Neutrophil (primary cell): ENCODE results near the gene TRIM24.
"Not testable (repeated sequence)": the region's sequence is repeated elsewhere in the genome, so short reads cannot be mapped to it uniquely, and the experiment has no call there.

Experiments
- H3K27ac ChIP-seq: fragments of 200-600 bp; sonication (generic); 2 replicates; pipeline ENCODE4 v1.5.1; 2016; ENCODE audit warnings: mild to moderate bottlenecking, moderate library complexity
- H3K27me3 ChIP-seq: fragments of 200-600 bp; sonication (generic); 2 replicates; pipeline ENCODE4 v1.6.0; 2016; ENCODE audit warnings: mild to moderate bottlenecking
- H3K36me3 ChIP-seq: fragments of 200-600 bp; sonication (generic); 2 replicates; pipeline ENCODE4 v1.5.1; 2017
- H3K4me1 ChIP-seq, 2 experiments: fragments of 200-600 bp in 1 of 2; sonication (generic) in 1 of 2; 1 replicate in 1 of 2; 2 replicates in 1 of 2; pipeline versions ENCODE4 v1.5.1 to v1.6.1; 2013 to 2016; ENCODE audit warnings: low read depth in 1 of 2, low read length in 1 of 2, mild to moderate bottlenecking in 1 of 2, moderate library complexity in 1 of 2; ENCODE audit not compliant: control insufficient read depth in 1 of 2, insufficient read depth in 1 of 2
- H3K4me3 ChIP-seq, 2 experiments: fragments of 200-600 bp in 1 of 2; sonication (generic) in 1 of 2; 1 replicate in 1 of 2; 2 replicates in 1 of 2; pipeline ENCODE4 v1.5.1; 2013 to 2016; ENCODE audit warnings: low read depth in 1 of 2, low read length in 1 of 2, mild to moderate bottlenecking in 1 of 2, moderate library complexity in 1 of 2
- H3K9me3 ChIP-seq: fragments of 200-600 bp; sonication (generic); 2 replicates; pipeline ENCODE4 v1.5.1; 2016
- TF ChIP-seq, protein P1 (sequence below): fragments of 200-600 bp; sonication (generic); IDR thresholded peaks from 2 replicates; pipeline ENCODE4 v1.5.1; 2016; ENCODE audit warnings: antibody characterized with exemption

Gene TRIM24

DNA sequence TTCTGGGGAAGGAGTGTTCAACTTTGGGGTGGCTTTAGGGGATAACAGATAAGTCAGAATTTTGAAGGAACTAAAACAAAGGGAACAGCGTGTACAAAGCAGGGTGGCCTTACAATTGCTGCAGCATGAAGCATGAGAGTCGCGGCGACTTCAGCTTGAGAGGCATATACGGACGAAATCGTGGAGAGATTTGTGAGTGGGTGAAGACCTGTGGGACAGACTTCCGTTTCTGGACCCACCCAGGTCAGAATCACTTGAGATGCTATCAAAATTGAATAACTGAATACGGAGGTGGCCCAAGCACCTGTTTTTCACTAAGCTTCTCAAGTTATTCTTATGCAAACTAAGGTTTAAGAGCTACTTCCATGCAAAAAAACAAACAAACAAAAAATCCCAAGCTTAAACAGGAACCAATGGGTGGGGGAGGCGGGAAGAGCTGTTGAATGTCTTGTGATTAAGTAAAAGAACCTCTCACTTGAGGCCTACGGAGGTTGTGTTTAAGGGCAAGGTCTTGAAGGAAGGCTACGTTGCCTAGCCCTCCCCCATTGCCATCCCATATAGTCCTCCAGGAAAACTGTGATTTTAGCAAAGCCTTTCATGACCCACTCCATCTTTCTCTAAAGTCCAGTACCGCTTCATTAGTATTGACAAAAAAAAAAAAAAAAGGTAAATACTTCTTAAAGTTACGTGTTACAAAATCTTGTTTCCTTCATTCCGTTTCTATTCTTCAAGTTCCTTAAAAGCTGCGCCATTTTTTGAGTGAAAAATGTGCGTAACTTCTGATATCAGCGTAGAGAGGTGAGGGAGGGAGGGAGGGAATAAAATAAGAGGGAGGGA lies 1.3 kb upstream of the TRIM24 start:
- Histone ChIP-seq H3K36me3 (no peaks in the 10 kb centered on the region), H3K27me3 (no peaks in the 10 kb centered on the region)

DNA sequence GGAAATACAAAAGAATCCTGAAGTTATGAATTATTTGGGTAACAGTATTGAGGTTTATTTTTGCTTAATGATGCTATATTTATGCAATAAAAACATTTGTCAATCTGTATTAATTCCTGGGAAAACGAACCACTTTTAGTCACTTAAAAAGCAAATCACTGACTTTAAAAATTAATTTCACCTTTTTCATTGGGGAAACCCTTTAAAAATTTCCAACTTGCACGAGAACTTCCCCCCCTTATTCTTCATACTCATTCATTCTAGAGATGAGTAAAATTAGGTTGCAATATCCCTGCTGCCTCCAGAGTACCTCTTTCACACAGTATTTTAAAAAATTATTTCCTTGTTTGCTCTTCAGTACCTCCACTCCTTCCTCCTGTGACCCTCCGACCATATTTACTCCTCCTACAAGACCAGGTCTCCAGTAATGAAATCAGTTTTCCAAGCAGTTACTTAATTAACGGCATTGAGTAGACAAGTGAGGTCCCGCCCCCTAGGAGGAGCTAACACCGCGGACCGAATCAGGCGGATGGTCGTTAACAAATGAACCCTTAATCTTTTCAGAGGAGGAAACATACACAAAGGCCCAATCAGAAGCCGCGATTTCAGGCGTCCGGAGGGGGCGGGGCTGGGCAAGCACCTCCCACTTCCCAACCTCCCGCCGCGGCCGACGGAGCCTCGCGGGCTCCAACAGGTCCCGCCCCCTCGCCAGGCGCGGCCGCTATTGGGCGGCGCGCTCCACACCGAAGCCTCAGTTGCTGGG lies 465 bp upstream of the TRIM24 start:
- Histone ChIP-seq H3K9me3 (no peaks in the 10 kb centered on the region), H3K4me3 (peak overlapping the region; percentile 69 to 95), H3K27ac (peak overlapping the region; percentile 90), H3K4me1 (peaks cover 17 to 20% of the 10 kb centered on the region in 2 experiments), H3K36me3 (no peaks in the 10 kb centered on the region), H3K27me3 (no peaks in the 10 kb centered on the region)
- TF ChIP-seq, protein P1, sequence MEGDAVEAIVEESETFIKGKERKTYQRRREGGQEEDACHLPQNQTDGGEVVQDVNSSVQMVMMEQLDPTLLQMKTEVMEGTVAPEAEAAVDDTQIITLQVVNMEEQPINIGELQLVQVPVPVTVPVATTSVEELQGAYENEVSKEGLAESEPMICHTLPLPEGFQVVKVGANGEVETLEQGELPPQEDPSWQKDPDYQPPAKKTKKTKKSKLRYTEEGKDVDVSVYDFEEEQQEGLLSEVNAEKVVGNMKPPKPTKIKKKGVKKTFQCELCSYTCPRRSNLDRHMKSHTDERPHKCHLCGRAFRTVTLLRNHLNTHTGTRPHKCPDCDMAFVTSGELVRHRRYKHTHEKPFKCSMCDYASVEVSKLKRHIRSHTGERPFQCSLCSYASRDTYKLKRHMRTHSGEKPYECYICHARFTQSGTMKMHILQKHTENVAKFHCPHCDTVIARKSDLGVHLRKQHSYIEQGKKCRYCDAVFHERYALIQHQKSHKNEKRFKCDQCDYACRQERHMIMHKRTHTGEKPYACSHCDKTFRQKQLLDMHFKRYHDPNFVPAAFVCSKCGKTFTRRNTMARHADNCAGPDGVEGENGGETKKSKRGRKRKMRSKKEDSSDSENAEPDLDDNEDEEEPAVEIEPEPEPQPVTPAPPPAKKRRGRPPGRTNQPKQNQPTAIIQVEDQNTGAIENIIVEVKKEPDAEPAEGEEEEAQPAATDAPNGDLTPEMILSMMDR, result no peak

More for the DNA sequence above, 1.3 kb upstream of the TRIM24 start:
- no peaks in the 10 kb centered on the region for H3K9me3 ChIP-seq
- peak overlapping the region; percentile 90 for H3K27ac ChIP-seq
- H3K4me1 ChIP-seq, result peaks cover 17 to 20% of the 10 kb centered on the region in 2 experiments
- TF ChIP-seq, protein P1, result no peak
- H3K4me3 ChIP-seq, result peak overlapping the region; percentile 69 to 95

DNA sequence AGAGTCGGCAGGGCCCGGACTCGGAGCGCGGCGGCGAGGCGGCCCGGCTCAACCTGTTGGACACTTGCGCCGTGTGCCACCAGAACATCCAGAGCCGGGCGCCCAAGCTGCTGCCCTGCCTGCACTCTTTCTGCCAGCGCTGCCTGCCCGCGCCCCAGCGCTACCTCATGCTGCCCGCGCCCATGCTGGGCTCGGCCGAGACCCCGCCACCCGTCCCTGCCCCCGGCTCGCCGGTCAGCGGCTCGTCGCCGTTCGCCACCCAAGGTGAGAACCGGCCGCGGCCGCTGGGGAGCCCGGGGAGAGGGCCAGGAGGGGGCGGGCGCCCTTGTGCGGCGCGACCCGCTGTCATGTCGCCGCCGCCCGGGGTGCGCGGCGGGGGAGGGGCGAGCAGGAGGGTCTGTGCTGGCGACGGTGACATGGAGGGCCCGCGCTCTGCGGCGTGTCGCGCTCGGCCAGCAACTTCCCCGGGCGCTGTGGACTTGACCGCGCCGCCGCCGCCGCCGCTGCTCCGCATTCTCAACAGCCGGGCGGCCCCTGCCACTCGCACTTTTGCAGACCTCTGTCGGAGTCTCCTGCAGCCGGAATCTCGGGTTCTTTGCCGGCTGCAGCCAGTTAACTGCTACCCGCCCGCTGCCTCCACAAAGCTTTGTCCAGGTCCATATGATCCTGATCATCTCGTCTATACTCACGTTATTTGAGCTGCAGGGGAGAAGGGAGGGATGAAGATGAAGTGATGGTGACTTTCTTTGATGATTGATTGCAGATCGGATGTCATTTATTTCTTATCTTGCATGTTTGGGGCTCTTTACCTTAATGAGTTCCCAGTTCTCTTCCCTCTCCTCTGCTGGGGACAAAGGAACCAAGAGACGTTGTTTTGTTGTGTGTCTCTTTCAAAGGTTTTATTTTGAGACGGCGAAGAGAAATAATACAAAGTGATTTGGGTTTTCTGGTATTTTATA lies 869 bp downstream of the TRIM24 start:
- Histone ChIP-seq H3K9me3 (no peaks in the 10 kb centered on the region), H3K27me3 (no peaks in the 10 kb centered on the region), H3K4me3 (peak overlapping the region; percentile 65 to 95), H3K36me3 (no peaks in the 10 kb centered on the region), H3K27ac (peak overlapping the region; percentile 90), H3K4me1 (peaks cover 17 to 20% of the 10 kb centered on the region in 2 experiments)
- TF ChIP-seq, protein P1, result peak; percentile 7

DNA sequence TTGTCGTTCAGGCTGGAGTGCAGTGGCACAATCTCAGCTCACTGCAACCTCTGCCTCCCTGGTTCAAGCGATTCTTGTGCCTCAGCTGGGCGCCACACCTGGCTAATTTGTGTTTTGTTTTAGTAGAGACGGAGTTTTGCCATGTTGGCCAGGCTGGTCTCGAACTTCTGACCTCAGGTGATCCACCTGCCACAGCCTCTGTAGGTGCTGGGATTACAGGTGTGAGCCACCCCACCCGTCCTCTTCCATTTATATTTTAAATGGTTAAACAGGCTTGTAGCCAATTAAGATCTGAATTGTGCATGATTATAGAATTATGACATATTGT lies 3.2 kb downstream of the TRIM24 start:
- H3K4me1 ChIP-seq, result peaks cover 17 to 20% of the 10 kb centered on the region in 2 experiments
- not testable (repeated sequence) for H3K4me3 ChIP-seq, H3K36me3 ChIP-seq, H3K27me3 ChIP-seq, H3K9me3 ChIP-seq, H3K27ac ChIP-seq

DNA sequence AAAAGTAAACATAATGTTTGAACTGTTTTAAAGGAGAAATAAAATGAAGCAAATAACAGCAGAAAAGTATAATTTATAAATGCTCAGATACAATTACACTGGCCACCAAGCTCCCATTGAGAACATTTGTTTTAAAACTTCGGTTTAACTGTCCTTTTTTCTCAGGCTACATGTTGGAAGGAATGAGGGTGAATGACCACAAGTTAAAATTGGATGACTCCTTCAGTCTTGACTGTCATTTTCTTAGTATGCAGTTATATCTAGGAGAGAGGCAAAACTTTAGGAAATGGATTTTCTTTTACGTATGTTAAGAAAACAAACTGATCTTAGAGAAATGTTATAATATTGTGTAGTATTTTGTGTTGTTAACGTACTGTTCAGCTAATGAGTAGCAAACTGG lies 5.0 kb downstream of the TRIM24 start:
- Histone ChIP-seq H3K9me3 (no peaks in the 10 kb centered on the region), H3K4me3 (no peak overlapping the region), H3K27me3 (no peaks in the 10 kb centered on the region), H3K4me1 (peaks cover 11% of the 10 kb centered on the region in 2 experiments), H3K27ac (no peak overlapping the region), H3K36me3 (no peaks in the 10 kb centered on the region)
- TF ChIP-seq, protein P1, result no peak

DNA sequence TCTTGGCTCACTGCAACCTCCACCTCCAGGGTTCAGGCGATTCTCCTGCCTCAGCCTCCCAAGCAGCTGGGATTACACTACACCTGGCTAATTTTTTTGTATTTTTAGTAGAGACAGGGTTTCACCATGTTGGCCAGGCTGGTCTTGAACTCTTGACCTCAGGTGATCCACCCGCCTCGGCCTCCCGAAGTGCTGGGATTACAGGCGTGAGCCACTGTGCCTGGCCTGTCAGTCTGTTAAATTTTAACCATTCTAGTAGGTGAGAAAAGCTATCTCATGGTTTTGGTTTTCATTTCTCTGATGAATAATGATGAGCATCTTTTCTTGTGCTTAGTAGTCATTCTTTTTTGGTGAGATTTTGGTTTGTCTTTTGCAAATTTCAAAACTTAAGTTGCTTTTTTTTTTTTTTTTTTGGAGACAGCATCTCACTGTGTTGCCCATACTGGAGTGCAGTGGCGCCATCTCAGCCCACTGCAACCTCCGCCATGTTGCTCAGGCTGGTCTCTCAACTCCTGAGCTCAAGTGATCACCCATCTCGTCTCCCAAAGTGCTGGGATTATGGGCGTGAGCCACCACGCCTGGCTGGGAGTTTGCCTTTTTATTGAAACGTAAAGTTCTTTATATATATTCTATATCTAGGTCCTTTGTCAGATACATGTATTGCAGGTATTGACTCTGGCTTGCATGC lies 6.2 kb downstream of the TRIM24 start:
- peaks cover 9 to 15% of the 10 kb centered on the region in 2 experiments for H3K4me1 ChIP-seq
- not testable (repeated sequence) for H3K27ac ChIP-seq, H3K36me3 ChIP-seq, H3K4me3 ChIP-seq, H3K27me3 ChIP-seq, H3K9me3 ChIP-seq
